Subcutaneous adipose tissue (tissue), 4 donors: ENCODE results near the gene NFKBIB. TPM values are rescaled to one million over a fixed set of nuclear protein-coding genes. Genes with fewer than 3 reads are reported as not detected.

Experiments
- total RNA-seq, 4 donors: library from RNA; depleted of rRNA; stranded (reverse); fragments of >200 nt; gene quantifications; one replicate each; pipeline ENCODE4 v1.1.0, GENCODE V29; 2016
- TF ChIP-seq, protein P1 (sequence below): fragments of 450-650 bp; IDR thresholded peaks from one replicate; pipeline ENCODE4 v1.5.1; 2016; ENCODE audit warnings: low read depth, mild to moderate bottlenecking, control low read depth, antibody characterized with exemption, moderate library complexity

The NFKBIB gene
- total RNA-seq, 4 donors from 2014 or later: 6.5 to 24.3 (median 16.5) TPM

DNA sequence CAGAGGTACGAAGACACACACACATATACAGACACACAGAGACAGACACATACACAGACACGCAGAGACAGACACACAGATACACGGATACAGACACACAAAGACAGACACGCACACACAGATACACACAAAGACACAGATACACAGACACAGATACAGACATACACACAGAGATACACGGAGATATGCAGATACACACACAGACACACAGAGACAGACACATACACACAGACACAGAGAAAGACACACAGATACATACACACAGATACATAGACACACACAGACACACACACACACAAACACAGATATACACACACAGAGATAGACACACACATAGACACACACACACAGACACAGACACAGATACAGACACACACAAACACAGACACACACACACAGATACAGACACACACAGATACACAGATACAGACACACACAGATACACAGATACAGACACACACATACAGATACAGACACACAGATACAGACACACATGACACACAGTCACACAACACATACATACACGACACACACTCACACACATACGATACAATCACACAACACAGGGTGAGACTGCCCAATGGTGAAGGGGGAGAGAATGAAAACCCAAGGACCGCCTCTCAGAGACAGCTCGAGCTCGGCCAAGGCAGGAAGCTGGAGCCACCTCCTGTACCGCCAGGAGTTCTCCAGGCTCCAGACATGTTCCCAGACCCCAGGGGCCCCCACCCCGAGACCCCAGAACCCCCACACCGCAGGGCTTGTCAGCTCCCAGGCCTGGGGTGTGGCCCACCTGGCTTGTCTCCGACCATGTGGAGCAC, 21.0 kb downstream of the NFKBIB start:
- TF ChIP-seq, protein P1, sequence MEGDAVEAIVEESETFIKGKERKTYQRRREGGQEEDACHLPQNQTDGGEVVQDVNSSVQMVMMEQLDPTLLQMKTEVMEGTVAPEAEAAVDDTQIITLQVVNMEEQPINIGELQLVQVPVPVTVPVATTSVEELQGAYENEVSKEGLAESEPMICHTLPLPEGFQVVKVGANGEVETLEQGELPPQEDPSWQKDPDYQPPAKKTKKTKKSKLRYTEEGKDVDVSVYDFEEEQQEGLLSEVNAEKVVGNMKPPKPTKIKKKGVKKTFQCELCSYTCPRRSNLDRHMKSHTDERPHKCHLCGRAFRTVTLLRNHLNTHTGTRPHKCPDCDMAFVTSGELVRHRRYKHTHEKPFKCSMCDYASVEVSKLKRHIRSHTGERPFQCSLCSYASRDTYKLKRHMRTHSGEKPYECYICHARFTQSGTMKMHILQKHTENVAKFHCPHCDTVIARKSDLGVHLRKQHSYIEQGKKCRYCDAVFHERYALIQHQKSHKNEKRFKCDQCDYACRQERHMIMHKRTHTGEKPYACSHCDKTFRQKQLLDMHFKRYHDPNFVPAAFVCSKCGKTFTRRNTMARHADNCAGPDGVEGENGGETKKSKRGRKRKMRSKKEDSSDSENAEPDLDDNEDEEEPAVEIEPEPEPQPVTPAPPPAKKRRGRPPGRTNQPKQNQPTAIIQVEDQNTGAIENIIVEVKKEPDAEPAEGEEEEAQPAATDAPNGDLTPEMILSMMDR: no peak

DNA sequence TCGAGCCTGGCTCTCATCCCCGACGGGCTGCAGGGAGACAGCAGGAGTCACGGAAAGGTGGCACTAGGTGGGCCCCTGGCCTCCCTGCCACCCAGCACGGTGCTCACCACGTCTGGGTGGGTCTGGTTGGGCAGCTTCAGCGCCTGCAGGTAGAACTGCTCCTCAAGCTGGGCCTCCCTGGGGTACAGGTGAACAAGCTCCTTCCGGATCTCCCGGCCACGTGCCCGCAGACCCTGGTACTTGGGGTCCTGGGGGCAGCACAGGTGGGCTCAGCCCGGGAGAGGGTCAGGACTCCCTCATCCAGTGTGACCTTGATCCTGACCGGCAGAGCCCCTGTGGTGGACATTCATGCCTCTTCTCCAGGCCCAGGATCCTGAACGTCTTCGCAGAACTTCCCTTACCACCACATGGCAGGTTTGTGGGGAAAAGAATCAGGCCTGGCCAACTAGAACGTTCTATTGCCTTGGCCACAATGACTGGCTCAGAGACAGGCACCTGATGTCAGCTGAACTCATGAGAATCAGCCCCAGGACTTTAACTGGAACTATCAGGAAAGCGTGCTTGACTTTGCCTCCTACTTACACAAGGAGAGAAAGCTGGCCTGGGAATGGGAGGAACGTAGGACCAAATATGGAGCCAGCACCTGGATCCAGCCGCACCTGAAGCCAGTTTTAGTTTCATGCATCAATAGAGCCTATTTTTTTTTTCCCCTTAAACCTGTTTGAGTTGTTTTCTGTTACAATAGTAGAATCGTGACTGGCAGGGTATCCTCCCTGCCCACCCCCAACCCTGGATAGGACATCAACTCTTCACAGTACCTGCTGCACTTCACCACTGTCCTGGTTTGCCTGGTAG, 21.9 kb downstream of the NFKBIB start:
- TF ChIP-seq, protein P1: no peak

DNA sequence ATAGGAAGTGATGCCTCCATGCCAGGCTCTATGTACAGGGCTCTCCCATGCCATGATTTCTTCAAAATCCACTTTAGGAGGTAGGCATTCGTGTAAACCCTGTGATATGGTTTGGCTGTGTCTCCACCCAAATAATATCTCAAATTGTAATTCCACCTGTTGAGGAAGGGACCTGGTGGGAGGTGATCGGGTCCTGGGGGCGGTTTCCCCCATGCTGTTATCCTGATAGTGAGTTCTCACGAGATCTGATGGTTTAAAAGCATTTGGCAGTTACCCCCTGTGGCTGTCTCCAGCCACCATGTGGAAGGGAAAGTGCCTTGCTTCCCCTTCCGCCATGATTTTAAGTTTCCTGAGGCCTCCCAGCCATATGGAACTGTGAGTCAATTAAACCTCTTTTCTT, 22.7 kb downstream of the NFKBIB start:
- TF ChIP-seq, protein P1: no peak

DNA sequence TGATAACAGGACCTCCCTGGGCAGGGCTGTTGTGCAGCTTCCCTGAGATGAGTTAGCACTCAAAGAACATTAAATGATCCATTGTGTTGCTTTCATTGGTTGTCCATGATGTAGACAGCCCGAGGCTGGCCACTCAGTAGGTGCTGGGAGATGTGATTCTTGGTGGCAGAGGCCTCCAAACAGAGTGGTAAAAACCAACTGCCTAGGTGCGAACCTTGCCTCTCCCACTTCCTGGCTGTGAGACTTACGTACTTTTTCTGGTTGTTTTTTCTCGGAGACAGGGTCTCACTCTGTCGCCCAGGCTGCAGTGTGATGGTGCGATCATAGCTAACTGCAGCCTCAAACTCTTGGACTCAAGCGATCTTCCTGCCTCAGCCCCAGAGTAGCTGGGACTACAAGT, 24.6 kb downstream of the NFKBIB start:
- TF ChIP-seq, protein P1: no peak

DNA sequence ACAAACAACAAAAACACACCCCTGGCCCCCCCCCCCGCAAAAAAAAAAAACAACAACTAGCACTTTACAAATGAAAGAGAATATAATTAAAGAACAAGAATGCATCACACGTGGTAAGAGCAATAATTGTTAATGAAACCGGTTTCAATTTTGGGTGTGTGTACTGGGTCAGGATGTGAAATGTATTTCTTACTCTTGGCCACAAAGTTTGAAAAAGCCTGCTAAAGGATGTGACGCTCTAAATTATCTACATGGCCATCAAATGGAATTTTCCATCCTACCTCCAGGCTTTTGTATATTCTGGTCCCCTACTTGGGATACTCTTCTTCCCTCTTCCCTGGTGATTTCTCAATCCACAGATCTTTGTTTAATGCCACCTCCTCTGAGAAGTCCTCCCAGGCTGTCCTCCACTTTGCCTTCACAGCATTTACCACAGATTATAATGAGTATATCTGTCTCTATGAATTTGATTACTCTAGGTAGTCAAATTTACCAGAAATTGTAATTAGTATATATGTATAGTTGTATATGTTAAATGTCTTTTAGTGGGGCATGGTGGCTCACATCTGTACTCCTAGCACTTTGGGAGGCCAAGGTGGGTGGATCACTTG, 28.7 kb downstream of the NFKBIB start:
- TF ChIP-seq, protein P1: no peak

DNA sequence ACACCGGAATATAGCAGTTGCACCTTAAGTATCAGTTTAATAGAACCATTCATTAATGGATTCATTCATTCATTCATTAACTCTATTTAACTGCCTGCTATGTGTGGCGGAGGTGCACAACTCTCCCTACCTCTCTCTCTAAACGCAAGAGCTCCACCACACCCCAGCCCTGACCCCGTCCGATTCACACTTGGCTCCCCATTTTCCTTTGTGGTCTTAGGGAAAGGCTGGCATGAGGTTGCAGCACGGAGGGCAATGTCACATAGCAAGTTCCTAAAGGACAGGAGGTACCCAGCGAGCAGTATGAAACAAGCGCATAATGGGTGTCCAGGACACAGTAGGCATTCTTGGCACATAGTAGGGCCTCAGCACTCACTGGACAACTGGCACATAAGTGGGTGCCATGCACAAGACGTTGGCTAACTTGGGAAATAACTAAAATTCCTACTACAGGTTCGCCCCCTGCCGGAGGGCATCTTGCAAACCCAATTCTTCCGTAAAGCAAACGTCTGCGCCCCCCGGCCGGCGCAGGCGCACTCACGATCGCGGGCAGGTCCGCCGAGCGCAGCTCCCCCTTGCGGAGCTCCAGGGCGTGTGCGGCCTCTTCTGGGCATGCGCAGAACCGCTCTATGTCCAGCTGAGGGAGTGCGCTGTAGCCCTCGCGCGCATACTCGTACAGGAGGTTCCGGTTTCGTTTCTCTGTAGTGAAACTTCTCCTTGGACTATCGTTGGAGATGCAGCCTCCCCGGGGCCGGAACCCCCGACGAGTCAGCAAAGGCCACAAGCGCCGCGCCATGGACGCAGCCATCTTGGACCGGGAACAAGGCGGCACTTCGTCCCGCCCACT, 30.4 kb downstream of the NFKBIB start, which contains the start of gene SARS2:
Gene SARS2 (minus strand): TSS at position 835 of the 847 bp plus-strand sequence. CDS start 27 bp downstream, at position 808.
- TF ChIP-seq, protein P1: no peak
